Body of pancreas (tissue), 4 donors: ENCODE data around the gene AGAP3. TPM values are rescaled to one million over a fixed set of nuclear protein-coding genes. Genes with fewer than 3 reads are reported as not detected.

Experiments used
- ATAC-seq: fragments of 150-250 bp; one replicate; pipeline ENCODE4 v1.9.1; 2016
- DNase-seq, 4 donors: peaks; one replicate each; pipeline ENCODE4 v3.0.0-alpha.2; 2019
- H3K27ac ChIP-seq, 4 donors: fragments of 200-600 bp; sonication (generic); 1 replicate in 3 of 4; 2 replicates in 1 of 4; pipeline versions ENCODE4 v1.5.1 to v1.6.1; 2016 to 2019; ENCODE audit warnings: mild to moderate bottlenecking in 1 of 4, mixed read lengths in 1 of 4, moderate library complexity in 1 of 4
- H3K27me3 ChIP-seq, 2 donors: fragments of 200-600 bp; sonication (generic); one replicate each; pipeline ENCODE4 v1.6.0; 2016; ENCODE audit warnings: mild to moderate bottlenecking in 1 of 2
- H3K36me3 ChIP-seq, 2 donors: fragments of 200-600 bp; sonication (generic); replicated peaks in 1 of 2; 2 replicates each; pipeline ENCODE4 v1.5.1; 2016; ENCODE audit warnings: low read depth in 2 of 2; ENCODE audit not compliant: insufficient read depth in 1 of 2
- H3K4me1 ChIP-seq: fragments of 200-600 bp; sonication (generic); one replicate; pipeline ENCODE4 v1.6.0; 2016
- H3K4me3 ChIP-seq, 2 donors: fragments of 200-600 bp; sonication (generic); 1 replicate in 1 of 2; 2 replicates in 1 of 2; pipeline ENCODE4 v1.5.1; 2016 to 2019
- H3K9me3 ChIP-seq, 3 donors: fragments of 200-600 bp; sonication (generic); 1 replicate in 2 of 3; 2 replicates in 1 of 3; pipeline ENCODE4 v1.5.1; 2016
- CTCF ChIP-seq, 7 experiments: fragments of 450-650 bp in 4 of 7; fragments of 200-600 bp in 3 of 7; sonication (generic) in 3 of 7; IDR thresholded peaks; one replicate each; pipeline ENCODE4 v1.5.1; 2016 to 2019; ENCODE audit warnings: antibody characterized with exemption in 7 of 7
- POLR2A ChIP-seq, 3 donors: fragments of 450-650 bp; IDR thresholded peaks; one replicate each; pipeline ENCODE4 v1.6.1; 2016; ENCODE audit warnings: antibody characterized with exemption in 3 of 3, mild to moderate bottlenecking in 2 of 3
- WGBS, 2 donors: methylation state at CpG; one replicate each; pipeline ENCODE4 v1.1.5; 2017; 5-methylcytosine and 5-hydroxymethylcytosine counted together
- intact Hi-C: fragments of 100-400 bp; cut with DNase I; formaldehyde crosslinking; loops from one replicate; pipeline ENCODE4 v1.15.1; 2023
- total RNA-seq, 2 donors: library from RNA; depleted of rRNA; stranded (reverse); fragments of >200 nt; gene quantifications; one replicate each; pipeline ENCODE4 v1.1.0, GENCODE V29; 2016

AGAP3 gene
- total RNA-seq, 2 donors from 2014 or later, result 45.4 to 104 TPM

- ATAC-seq (no peak), DNase-seq (no peak)
- Histone ChIP-seq H3K4me3 (no peak within 1 kb of the TSS), H3K27ac (no peak within 1 kb of the TSS), H3K36me3 (no peaks in the 10 kb centered on the region), H3K27me3 (no peaks in the 10 kb centered on the region), H3K9me3 (no peaks in the 10 kb centered on the region), H3K4me1 (peaks cover 8% of the 10 kb centered on the region)
- intact Hi-C loops, result no loop called here
- 72 to 73% methylated on average over 19 to 22 of the region's 22 CpGs for WGBS, 2 donors
- TF ChIP-seq POLR2A (IDR thresholded peaks at IDR 0.05), result no peak
- TF ChIP-seq CTCF (IDR thresholded peaks at IDR 0.05), result no peak
Observed at GRCh38 chr7:151047976-151048815, 38.1 kb upstream of the AGAP3 start, which contains the start of gene ASIC3. TSS of gene ASIC3 (plus strand) at chr7:151048531. CDS start at chr7:151048886, 355 bp downstream.

DNA sequence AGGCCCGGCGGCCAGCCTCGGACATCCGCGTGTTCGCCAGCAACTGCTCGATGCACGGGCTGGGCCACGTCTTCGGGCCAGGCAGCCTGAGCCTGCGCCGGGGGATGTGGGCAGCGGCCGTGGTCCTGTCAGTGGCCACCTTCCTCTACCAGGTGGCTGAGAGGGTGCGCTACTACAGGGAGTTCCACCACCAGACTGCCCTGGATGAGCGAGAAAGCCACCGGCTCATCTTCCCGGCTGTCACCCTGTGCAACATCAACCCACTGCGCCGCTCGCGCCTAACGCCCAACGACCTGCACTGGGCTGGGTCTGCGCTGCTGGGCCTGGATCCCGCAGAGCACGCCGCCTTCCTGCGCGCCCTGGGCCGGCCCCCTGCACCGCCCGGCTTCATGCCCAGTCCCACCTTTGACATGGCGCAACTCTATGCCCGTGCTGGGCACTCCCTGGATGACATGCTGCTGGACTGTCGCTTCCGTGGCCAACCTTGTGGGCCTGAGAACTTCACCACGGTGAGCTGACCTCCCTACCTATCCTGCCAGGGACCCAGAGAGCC lies 37.3 kb upstream of the AGAP3 start:
- ATAC-seq (no peak), DNase-seq (no peak)
- Histone ChIP-seq H3K4me1 (peaks cover 8% of the 10 kb centered on the region), H3K27ac (no peak overlapping the region), H3K27me3 (no peaks in the 10 kb centered on the region), H3K36me3 (no peaks in the 10 kb centered on the region), H3K9me3 (no peaks in the 10 kb centered on the region), H3K4me3 (no peak overlapping the region)
- no peak for TF ChIP-seq POLR2A (IDR thresholded peaks at IDR 0.05)
- TF ChIP-seq CTCF (IDR thresholded peaks at IDR 0.05), result no peak
- intact Hi-C loops, result no loop called here
- WGBS, 2 donors, result 86 to 90% methylated on average over 20 to 34 of the region's 38 CpGs

DNA sequence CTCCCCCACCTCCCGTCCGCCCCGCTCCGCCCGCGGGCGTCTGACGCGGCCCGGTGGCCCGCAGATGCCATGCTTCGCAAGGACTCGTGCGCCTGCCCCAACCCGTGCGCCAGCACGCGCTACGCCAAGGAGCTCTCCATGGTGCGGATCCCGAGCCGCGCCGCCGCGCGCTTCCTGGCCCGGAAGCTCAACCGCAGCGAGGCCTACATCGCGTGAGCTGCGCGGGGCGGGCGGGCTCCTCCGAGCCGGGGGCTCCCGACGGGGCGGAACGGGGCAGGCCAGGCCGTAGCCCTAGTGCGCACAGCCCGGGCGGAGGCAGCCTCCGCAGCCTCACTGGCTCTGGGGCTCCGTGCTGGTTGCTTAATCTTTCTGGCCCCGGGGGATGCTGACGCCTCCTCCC lies 35.2 kb upstream of the AGAP3 start:
- 5 to 29% methylated on average over 9 to 50 of the region's 50 CpGs for WGBS, 2 donors
- peaks cover 8% of the 10 kb centered on the region for H3K4me1 ChIP-seq
- H3K27me3 ChIP-seq, result no peaks in the 10 kb centered on the region
- no peaks in the 10 kb centered on the region for H3K9me3 ChIP-seq
- no peak overlapping the region for H3K4me3 ChIP-seq
- no peaks in the 10 kb centered on the region for H3K36me3 ChIP-seq
- TF ChIP-seq CTCF (IDR thresholded peaks at IDR 0.05), result no peak
- no peak for TF ChIP-seq POLR2A (IDR thresholded peaks at IDR 0.05)
- ATAC-seq (peak; percentile 83), DNase-seq (peak; percentile 61 to 73 (median 63))
- H3K27ac ChIP-seq, result no peak overlapping the region
- intact Hi-C loops, result no loop called here

- DNase-seq, result no peak
- TF ChIP-seq CTCF (IDR thresholded peaks at IDR 0.05), result no peak
- TF ChIP-seq POLR2A (IDR thresholded peaks at IDR 0.05), result no peak
- ATAC-seq, result no peak
Observed at GRCh38 chr7:151053096-151053495, 33.2 kb upstream of the AGAP3 start.

More at GRCh38 chr7:151053096-151053495, 33.2 kb upstream of the AGAP3 start:
- Histone ChIP-seq H3K4me3 (no peak overlapping the region), H3K27me3 (no peaks in the 10 kb centered on the region), H3K9me3 (no peaks in the 10 kb centered on the region), H3K27ac (no peak overlapping the region), H3K4me1 (peaks cover 20% of the 10 kb centered on the region), H3K36me3 (no peaks in the 10 kb centered on the region)
- intact Hi-C loops, result no loop called here
- 83 to 86% methylated on average over 4 of the region's 4 CpGs for WGBS, 2 donors
